Stimulated activated naive B cell treated with anti-CD40 and anti-IgM and Interleukin-4, amounts not matched to agents 10 μg/mL and 1 μg/mL and 100 μg/mL, for 72 hours (primary cell): ENCODE data around the gene DEFB112.
A peak's percentile ranks its signal among the peaks of the same experiment; 100 is the strongest.

Source experiments
- ATAC-seq, 2 donors: fragments of 150-1000 bp; cut with Tn5 transposase; replicated peaks; 2 replicates each; pipeline ENCODE4 v1.10.0; 2021; ENCODE audit warnings: moderate library complexity in 1 of 2
- DNase-seq: peaks from one replicate; pipeline ENCODE4 v3.0.0; 2021
- H3K27ac Mint-ChIP-seq: one replicate; pipeline ENCODE4 v1.8.0; 2022; ENCODE audit warnings: mild to moderate bottlenecking, mixed read lengths
- H3K27me3 Mint-ChIP-seq, 2 donors: one replicate each; pipeline ENCODE4 v1.8.0; 2022; ENCODE audit warnings: mixed read lengths in 2 of 2
- H3K36me3 Mint-ChIP-seq, 2 donors: one replicate each; pipeline ENCODE4 v1.8.0; 2022; ENCODE audit warnings: mixed read lengths in 2 of 2, mild to moderate bottlenecking in 1 of 2
- H3K4me1 Mint-ChIP-seq, 2 donors: one replicate each; pipeline ENCODE4 v1.8.0; 2022; ENCODE audit warnings: mixed read lengths in 2 of 2, mild to moderate bottlenecking in 1 of 2
- H3K4me3 Mint-ChIP-seq, 2 donors: one replicate each; pipeline ENCODE4 v1.8.0; 2022; ENCODE audit warnings: mild to moderate bottlenecking in 2 of 2, mixed read lengths in 2 of 2, moderate library complexity in 1 of 2
- H3K9me3 Mint-ChIP-seq, 2 donors: one replicate each; pipeline ENCODE4 v1.8.0; 2022; ENCODE audit warnings: mixed read lengths in 2 of 2, mild to moderate bottlenecking in 1 of 2

The DEFB112 gene

GRCh38 chr6:50047026-50047425 is 2.7 kb downstream of the DEFB112 start:
- DNase-seq (no peak), ATAC-seq (no peak)
- Mint-ChIP-seq H3K36me3 (no peaks in the 10 kb centered on the region), H3K4me3 (no peak overlapping the region), H3K9me3 (no peaks in the 10 kb centered on the region), H3K4me1 (no peaks in the 10 kb centered on the region), H3K27me3 (no peaks in the 10 kb centered on the region), H3K27ac (no peak overlapping the region)

- peak in 1 of 2 donors; percentile 25 for ATAC-seq
- no peak overlapping the region for H3K4me3 Mint-ChIP-seq
- no peak for DNase-seq
- no peaks in the 10 kb centered on the region for H3K4me1 Mint-ChIP-seq
- no peaks in the 10 kb centered on the region for H3K36me3 Mint-ChIP-seq
- H3K27ac Mint-ChIP-seq, result no peak overlapping the region
- peaks cover 0 to 6% of the 10 kb centered on the region in 2 donors for H3K9me3 Mint-ChIP-seq
- H3K27me3 Mint-ChIP-seq, result no peaks in the 10 kb centered on the region
These were observed 18.8 kb downstream of the DEFB112 start for GRCh38 chr6:50030777-50031562.

GRCh38 chr6:50030350-50030749 is 19.4 kb downstream of the DEFB112 start:
- no peak overlapping the region for H3K27ac Mint-ChIP-seq
- H3K4me1 Mint-ChIP-seq, result no peaks in the 10 kb centered on the region
- DNase-seq (no peak), ATAC-seq (no peak)
- no peak overlapping the region for H3K4me3 Mint-ChIP-seq
- H3K36me3 Mint-ChIP-seq, result no peaks in the 10 kb centered on the region
- peaks cover 0 to 6% of the 10 kb centered on the region in 2 donors for H3K9me3 Mint-ChIP-seq
- no peaks in the 10 kb centered on the region for H3K27me3 Mint-ChIP-seq

- peaks cover 0 to 2% of the 10 kb centered on the region in 2 donors for H3K9me3 Mint-ChIP-seq
- H3K27me3 Mint-ChIP-seq, result no peaks in the 10 kb centered on the region
- DNase-seq (no peak), ATAC-seq (no peak)
- no peak overlapping the region for H3K27ac Mint-ChIP-seq
- no peaks in the 10 kb centered on the region for H3K4me1 Mint-ChIP-seq
- H3K36me3 Mint-ChIP-seq, result no peaks in the 10 kb centered on the region
- H3K4me3 Mint-ChIP-seq, result no peak overlapping the region
These were observed 24.5 kb downstream of the DEFB112 start for GRCh38 chr6:50025258-50025657.

- Mint-ChIP-seq H3K36me3 (no peaks in the 10 kb centered on the region), H3K4me1 (no peaks in the 10 kb centered on the region), H3K27me3 (no peaks in the 10 kb centered on the region), H3K27ac (no peak within 1 kb of the TSS), H3K9me3 (peaks cover 0 to 2% of the 10 kb centered on the region in 2 donors), H3K4me3 (no peak within 1 kb of the TSS)
- DNase-seq (no peak), ATAC-seq (no peak)
These were observed 27.8 kb downstream of the DEFB112 start, which contains the start of gene DEFB110 for GRCh38 chr6:50021894-50022293. Gene DEFB110, minus strand, starts transcription at chr6:50021994. Its CDS starts 59 bp downstream, at chr6:50021935.

GRCh38 chr6:50007819-50008218 is 41.9 kb downstream of the DEFB112 start:
- no peaks in the 10 kb centered on the region for H3K4me1 Mint-ChIP-seq
- no peak overlapping the region for H3K27ac Mint-ChIP-seq

GRCh38 chr6:50003139-50003538 is 46.6 kb downstream of the DEFB112 start:
- no peaks in the 10 kb centered on the region for H3K27me3 Mint-ChIP-seq
- no peaks in the 10 kb centered on the region for H3K4me1 Mint-ChIP-seq
- no peak overlapping the region for H3K27ac Mint-ChIP-seq

More at GRCh38 chr6:50007819-50008218, 41.9 kb downstream of the DEFB112 start:
- no peak for ATAC-seq
- DNase-seq, result no peak
- H3K36me3 Mint-ChIP-seq, result no peaks in the 10 kb centered on the region
- H3K9me3 Mint-ChIP-seq, result peaks cover 0 to 2% of the 10 kb centered on the region in 2 donors
- H3K4me3 Mint-ChIP-seq, result no peak overlapping the region
- no peaks in the 10 kb centered on the region for H3K27me3 Mint-ChIP-seq

GRCh38 chr6:49995278-49995677 is 54.5 kb downstream of the DEFB112 start:
- Mint-ChIP-seq H3K27me3 (no peaks in the 10 kb centered on the region), H3K4me3 (no peak overlapping the region), H3K36me3 (no peaks in the 10 kb centered on the region), H3K9me3 (no peaks in the 10 kb centered on the region), H3K4me1 (no peaks in the 10 kb centered on the region), H3K27ac (no peak overlapping the region)
- ATAC-seq (no peak), DNase-seq (no peak)

More at GRCh38 chr6:50003139-50003538, 46.6 kb downstream of the DEFB112 start:
- Mint-ChIP-seq H3K4me3 (no peak overlapping the region), H3K9me3 (peaks cover 0 to 2% of the 10 kb centered on the region in 2 donors), H3K36me3 (no peaks in the 10 kb centered on the region)
- no peak for DNase-seq
- no peak for ATAC-seq
